ENCODE results near the gene DHX34.

Gene DHX34

DNA sequence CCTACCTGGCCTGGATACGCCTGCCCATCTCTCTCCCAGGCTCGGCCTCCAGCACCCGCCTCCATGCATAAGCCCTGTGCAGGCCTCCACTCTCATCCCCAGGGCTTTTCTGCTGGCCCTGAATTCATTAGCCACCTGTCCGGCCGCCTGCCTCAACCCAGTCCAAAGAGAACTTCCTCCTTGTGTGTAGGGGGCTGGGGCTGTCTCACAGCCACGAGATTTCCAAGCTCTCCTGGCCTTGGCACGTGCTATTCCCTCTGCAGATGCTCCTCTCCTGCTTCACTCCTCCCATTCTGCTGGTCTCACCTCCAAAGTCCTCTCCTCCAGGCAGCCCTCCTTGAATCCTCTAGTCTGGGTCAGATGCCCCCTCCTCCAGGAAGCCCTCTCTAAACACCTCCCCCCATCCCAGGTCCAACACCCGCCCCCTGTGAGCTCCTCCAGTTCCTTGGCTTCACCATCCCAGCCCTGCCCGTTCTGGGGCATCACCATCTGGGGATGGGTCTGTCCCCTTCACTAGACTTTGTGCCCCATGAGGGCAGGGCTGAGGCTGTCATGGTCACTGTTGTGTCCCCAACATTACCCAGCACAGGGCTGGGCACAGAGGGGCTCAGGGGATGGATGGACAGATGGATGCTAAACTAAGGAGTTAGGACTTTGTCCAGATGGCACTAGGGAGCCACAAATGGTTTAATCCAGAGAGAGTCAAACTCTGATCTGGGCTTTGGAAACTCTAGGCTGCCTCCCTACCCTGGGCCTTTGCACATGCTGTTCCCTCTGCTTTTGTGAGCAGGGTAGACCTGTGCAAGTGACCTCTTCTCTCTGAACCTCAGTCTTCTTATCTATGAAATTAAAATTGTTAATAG is 55.5 kb downstream of the DHX34 start:
- TF ChIP-seq, protein P1, sequence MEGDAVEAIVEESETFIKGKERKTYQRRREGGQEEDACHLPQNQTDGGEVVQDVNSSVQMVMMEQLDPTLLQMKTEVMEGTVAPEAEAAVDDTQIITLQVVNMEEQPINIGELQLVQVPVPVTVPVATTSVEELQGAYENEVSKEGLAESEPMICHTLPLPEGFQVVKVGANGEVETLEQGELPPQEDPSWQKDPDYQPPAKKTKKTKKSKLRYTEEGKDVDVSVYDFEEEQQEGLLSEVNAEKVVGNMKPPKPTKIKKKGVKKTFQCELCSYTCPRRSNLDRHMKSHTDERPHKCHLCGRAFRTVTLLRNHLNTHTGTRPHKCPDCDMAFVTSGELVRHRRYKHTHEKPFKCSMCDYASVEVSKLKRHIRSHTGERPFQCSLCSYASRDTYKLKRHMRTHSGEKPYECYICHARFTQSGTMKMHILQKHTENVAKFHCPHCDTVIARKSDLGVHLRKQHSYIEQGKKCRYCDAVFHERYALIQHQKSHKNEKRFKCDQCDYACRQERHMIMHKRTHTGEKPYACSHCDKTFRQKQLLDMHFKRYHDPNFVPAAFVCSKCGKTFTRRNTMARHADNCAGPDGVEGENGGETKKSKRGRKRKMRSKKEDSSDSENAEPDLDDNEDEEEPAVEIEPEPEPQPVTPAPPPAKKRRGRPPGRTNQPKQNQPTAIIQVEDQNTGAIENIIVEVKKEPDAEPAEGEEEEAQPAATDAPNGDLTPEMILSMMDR (IDR thresholded peaks at IDR 0.05; ENCODE audit: borderline replicate concordance, control extremely low read depth, extremely low read depth, insufficient read depth, missing control alignments), result no peak
- DNase-seq (ENCODE audit: low spot score), result no peak
- in situ Hi-C loops (cut with MboI; ENCODE audit: low sequenced_read_pairs, unreplicated experiment), result no loop called here

DNA sequence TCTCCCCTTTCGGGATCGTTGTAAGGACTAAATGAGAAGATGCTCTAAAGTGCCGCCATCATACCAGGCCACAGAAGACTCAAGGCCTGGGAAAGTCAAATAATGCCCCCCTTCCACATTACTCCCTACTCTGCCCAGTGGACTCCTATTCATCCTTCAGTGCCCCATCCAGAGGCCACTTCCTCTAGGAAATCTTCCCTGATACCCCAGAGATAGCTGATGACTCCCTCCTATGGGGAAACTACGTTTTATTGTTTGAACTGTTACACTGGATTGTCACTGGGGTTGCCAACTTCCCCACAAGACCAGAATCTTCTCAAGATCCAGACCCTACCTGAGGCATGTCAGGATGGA is 56.1 kb downstream of the DHX34 start:
- in situ Hi-C loops (cut with MboI; ENCODE audit: low sequenced_read_pairs, unreplicated experiment), result no loop called here
- TF ChIP-seq, protein P1 (IDR thresholded peaks at IDR 0.05; ENCODE audit: borderline replicate concordance, control extremely low read depth, extremely low read depth, insufficient read depth, missing control alignments), result no peak
- DNase-seq (ENCODE audit: low spot score), result no peak

GRCh38 chr19:47405854-47406417 is 56.8 kb downstream of the DHX34 start:
- TF ChIP-seq, protein P1 (IDR thresholded peaks at IDR 0.05; ENCODE audit: borderline replicate concordance, control extremely low read depth, extremely low read depth, insufficient read depth, missing control alignments), result no peak
- DNase-seq (ENCODE audit: low spot score), result no peak
- in situ Hi-C loops (cut with MboI; ENCODE audit: low sequenced_read_pairs, unreplicated experiment), result no loop called here

GRCh38 chr19:47406711-47407416 is 57.7 kb downstream of the DHX34 start:
- in situ Hi-C loops (cut with MboI; ENCODE audit: low sequenced_read_pairs, unreplicated experiment), result no loop called here
- DNase-seq (ENCODE audit: low spot score), result no peak

GRCh38 chr19:47407417-47407774 is 58.3 kb downstream of the DHX34 start:
- TF ChIP-seq, protein P1 (IDR thresholded peaks at IDR 0.05; ENCODE audit: borderline replicate concordance, control extremely low read depth, extremely low read depth, insufficient read depth, missing control alignments), result no peak
- DNase-seq (ENCODE audit: low spot score), result no peak
- in situ Hi-C loops (cut with MboI; ENCODE audit: low sequenced_read_pairs, unreplicated experiment), result no loop called here

More at GRCh38 chr19:47406711-47407416, 57.7 kb downstream of the DHX34 start:
- TF ChIP-seq, protein P1 (IDR thresholded peaks at IDR 0.05; ENCODE audit: borderline replicate concordance, control extremely low read depth, extremely low read depth, insufficient read depth, missing control alignments), result no peak

GRCh38 chr19:47408156-47408938 is 59.2 kb downstream of the DHX34 start:
- in situ Hi-C loops (cut with MboI; ENCODE audit: low sequenced_read_pairs, unreplicated experiment), result no loop called here
- TF ChIP-seq, protein P1 (IDR thresholded peaks at IDR 0.05; ENCODE audit: borderline replicate concordance, control extremely low read depth, extremely low read depth, insufficient read depth, missing control alignments), result no peak
- no peak for DNase-seq (ENCODE audit: low spot score)
